Activated CD4-positive, alpha-beta T cell treated with anti-CD3 and anti-CD28 coated beads, Interleukin-2, amount 50 U/mL, for 16 hours (primary cell): ENCODE measurements around the gene DNAH8.

Source experiments
- DNase-seq: peaks from one replicate; pipeline ENCODE4 v3.0.0-alpha.2; 2020

The DNAH8 gene

GRCh38 chr6:39078695-39079094 is 363.6 kb downstream of the DNAH8 start:
- no peak for DNase-seq

- DNase-seq, result no peak
Measured at GRCh38 chr6:39079197-39080125, 364.4 kb downstream of the DNAH8 start.
